ENCODE results near the gene SMPD2. TPM values are rescaled to one million over a fixed set of nuclear protein-coding genes. Genes with fewer than 3 reads are reported as not detected.

SMPD2 gene
- total and polyA plus RNA-seq, 2 of the 4 experiments (the other 2 are of a cell fraction) = 7.7 to 9.0 TPM

DNA sequence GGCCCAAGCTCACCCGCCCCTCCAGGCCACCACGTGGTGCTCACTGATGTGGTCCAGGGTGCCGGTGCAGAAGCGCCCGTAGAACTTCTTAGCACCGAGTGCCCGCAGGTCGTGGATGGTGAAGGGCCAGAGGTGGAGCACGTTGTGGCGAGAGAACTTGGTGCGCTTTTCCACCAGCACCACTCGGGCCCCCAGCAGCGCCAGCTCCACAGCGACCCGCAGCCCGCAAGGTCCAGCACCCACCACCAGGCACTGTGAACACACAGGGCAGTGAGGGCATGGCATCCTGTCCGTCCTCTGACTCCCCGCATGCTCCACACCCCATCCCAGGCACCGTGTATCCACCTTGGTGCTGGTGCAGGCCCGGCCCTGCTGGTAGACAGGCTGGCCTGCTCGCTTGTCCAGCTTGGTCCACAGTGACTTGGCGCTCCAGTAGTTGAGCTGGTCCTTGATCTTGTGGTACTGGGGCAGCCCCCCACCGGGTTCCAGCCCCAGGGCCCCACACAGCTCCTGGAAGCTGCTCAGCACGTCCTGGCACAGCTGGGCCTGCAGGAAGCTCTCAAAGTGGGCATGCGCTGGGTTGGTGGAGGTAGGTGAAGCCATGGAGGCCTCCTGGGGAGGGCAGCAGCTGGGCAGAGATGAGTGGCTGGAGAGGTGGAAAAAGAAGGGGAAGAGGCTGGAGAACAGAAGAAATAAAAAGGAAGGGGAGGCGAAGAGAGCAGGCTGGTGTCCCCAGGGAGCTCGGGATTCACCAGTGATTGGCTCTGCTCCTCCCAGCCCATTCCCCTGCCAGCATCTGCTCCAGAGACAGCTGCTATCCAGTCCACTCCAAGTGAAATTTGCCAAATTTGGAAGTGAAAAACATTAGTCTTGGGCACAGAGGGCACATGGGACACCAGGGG is 13.3 kb downstream of the SMPD2 start:
- Histone ChIP-seq H3K18ac (ENCODE audit: low read depth, low read length) (no peak overlapping the region), H2AK5ac (ENCODE audit: low read depth, low read length) (peak overlapping the region; percentile 88; the same call in 1 of the 2 replicates), H2BK20ac (ENCODE audit: low read depth, low read length) (no peak overlapping the region), H3K9ac (ENCODE audit: low read depth, low read length) (peak overlapping the region; percentile 29), H3K4me2 (ENCODE audit: low read depth, low read length) (peak overlapping the region; percentile 58), H2BK5ac (ENCODE audit: low read depth, low read length, poor library complexity, severe bottlenecking) (no peak overlapping the region), H3K4ac (ENCODE audit: low read depth, low read length) (peak overlapping the region; percentile 95), H3K4me3 (ENCODE audit: insufficient read depth, low read depth, low read length) (peak overlapping the region; percentile 98), H3K56ac (ENCODE audit: extremely low read depth, insufficient read depth, low read length) (no peak overlapping the region), H4K5ac (ENCODE audit: low read depth, low read length) (no peak overlapping the region), H3K36me3 (ENCODE audit: control insufficient read depth, insufficient read depth, low read length) (peaks cover 32% of the 10 kb centered on the region), H3K9me3 (ENCODE audit: control insufficient read depth, insufficient read depth, low read length) (no peaks in the 10 kb centered on the region), H2AK9ac (replicated peaks; ENCODE audit: low read depth, low read length, poor library complexity) (peak overlapping the region; percentile 99), H2AFZ (replicated peaks; ENCODE audit: low read length, poor library complexity) (peak overlapping the region; percentile 91), H3K23ac (ENCODE audit: low read depth, low read length) (peak overlapping the region; percentile 95; the same call in 1 of the 2 replicates), H3K9me1 (ENCODE audit: insufficient read depth, low read length) (peaks cover 24% of the 10 kb centered on the region), H3K79me1 (ENCODE audit: low read depth in 1 of 2, low read length in 2 of 2) (peaks cover 23 to 69% of the 10 kb centered on the region in 2 experiments), H4K20me1 (ENCODE audit: insufficient read depth, low read length) (no peaks in the 10 kb centered on the region; the same call in 1 of the 2 replicates), H2BK120ac (ENCODE audit: low read depth, low read length) (peak overlapping the region; percentile 25; the same call in 1 of the 2 replicates), H3K27ac (ENCODE audit: insufficient read depth, low read length) (peak overlapping the region; percentile 37), H4K8ac (ENCODE audit: low read depth in 2 of 2, low read length in 2 of 2) (peak overlapping the region; percentile 4 to 64; a peak in 3 of 4 replicates), H3K27me3 (ENCODE audit: control insufficient read depth, insufficient read depth, low read length) (no peaks in the 10 kb centered on the region), H3K14ac (replicated peaks; ENCODE audit: low read depth, low read length) (peak overlapping the region; percentile 86), H3K4me1 (ENCODE audit: control insufficient read depth, insufficient read depth, low read length) (peaks cover 11% of the 10 kb centered on the region), H4K91ac (ENCODE audit: insufficient read depth, low read depth, low read length) (peak overlapping the region; percentile 66; the same call in 1 of the 2 replicates), H2BK15ac (ENCODE audit: low read depth, low read length) (no peak overlapping the region)
- POLR2A ChIA-PET (ENCODE audit: unreplicated experiment) = interaction anchor here (0.5 to 1.2 kb wide), 2 partner anchors 9 to 59 kb away, joined by 3 read pairs; no protein-coding TSS in a partner anchor
- DNase-seq (no peak), ATAC-seq (ENCODE audit: low read depth) (peak; percentile 8)
- dilution Hi-C loops (cut with HindIII; ENCODE audit: low sequenced_read_pairs, unreplicated experiment) (no loop called here), intact Hi-C loops (cut with micrococcal nuclease) (no loop called here), in situ Hi-C loops (cut with MboI; ENCODE audit: low sequenced_read_pairs) (no loop called here)
- CTCF ChIA-PET = interaction anchor here (0.6 kb wide), 1 partner anchor 34 kb away, joined by 4 read pairs; no protein-coding TSS in a partner anchor
- TSS peak; percentile 56 for BruUV-seq (replicated peaks)
- no peak for TF ChIP-seq FOS (IDR thresholded peaks at IDR 0.05; ENCODE audit: low read depth, low read length)
- no peak for TF ChIP-seq BHLHE40 (IDR thresholded peaks at IDR 0.05; ENCODE audit: low read depth, low read length)
- no peak for TF ChIP-seq CEBPB (IDR thresholded peaks at IDR 0.05; ENCODE audit: low read depth, low read length)
- no peak for TF ChIP-seq MXI1 (IDR thresholded peaks at IDR 0.05; ENCODE audit: borderline replicate concordance, low read depth, low read length)
- no peak for TF ChIP-seq CHD1 (IDR thresholded peaks at IDR 0.05; ENCODE audit: low read depth, low read length)
- no peak for TF ChIP-seq RCOR1 (IDR thresholded peaks at IDR 0.05; ENCODE audit: insufficient replicate concordance, low read length)
- 96% methylated on average over 13 of the region's 27 CpGs; no CpG with 5 or more reads in 1 of the 2 experiments for WGBS, 2 experiments (ENCODE audit: extremely low coverage in 2 of 2, insufficient read length in 1 of 2)

Measured in IMR-90 (cell line).